SW480 (cell line): ENCODE data around the gene MACO1.

Source experiments
- DNase-seq: peaks from one replicate; pipeline ENCODE4 v3.0.0-alpha.2; 2016; ENCODE audit warnings: low spot score

Gene MACO1

DNA sequence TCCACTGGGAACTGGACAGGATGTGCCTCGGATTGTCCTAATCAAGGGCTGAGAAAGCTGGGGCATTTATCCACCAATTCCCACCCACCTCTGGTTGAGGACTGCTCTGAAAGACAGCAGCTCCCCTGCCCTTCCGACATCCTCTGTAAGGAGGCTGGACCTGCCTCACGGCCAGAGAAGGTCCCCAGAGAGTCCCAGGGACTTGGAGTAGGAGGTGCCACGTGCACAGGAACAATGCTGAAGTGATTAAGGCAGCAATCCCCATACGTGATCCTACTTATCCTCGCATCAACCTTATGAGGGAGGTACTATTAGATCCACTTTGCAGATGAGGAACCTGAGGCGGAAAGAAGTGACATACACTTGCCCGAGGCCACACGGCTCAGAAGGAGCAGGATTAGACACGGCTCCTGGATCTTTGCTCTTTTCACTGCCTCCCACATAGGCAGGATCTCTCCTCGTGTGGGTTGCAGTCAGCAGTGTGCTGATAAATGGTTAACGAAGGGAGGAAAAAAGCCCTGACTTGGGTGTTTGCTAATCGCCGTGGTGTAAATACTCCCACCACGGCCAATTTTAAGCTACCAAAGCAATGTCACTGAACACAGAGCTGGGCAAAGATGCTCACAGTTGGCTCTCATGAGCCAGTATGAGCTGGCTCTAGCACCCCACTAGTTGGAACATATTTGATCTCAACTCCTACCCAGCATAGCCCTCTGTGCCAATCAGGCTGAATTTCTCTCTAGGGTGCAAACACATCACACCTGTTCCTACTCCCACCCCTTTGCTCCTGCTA, 94.1 kb downstream of the MACO1 start:
- no peak for DNase-seq

DNA sequence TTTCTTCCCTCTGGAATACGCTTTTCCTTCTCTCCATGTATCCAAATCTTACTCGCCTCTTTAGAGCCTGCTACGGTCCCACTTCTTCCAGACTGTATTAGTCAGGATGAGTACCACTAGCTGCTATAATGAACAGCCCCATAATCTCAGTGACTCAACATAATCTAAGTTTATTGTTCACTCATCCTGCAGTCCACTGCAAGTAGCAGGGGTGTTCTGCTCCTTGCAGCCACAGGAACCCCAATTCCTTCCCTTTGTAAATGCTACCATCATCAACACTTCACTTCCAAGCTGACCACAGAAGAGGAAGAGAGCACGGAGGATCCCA, 94.6 kb downstream of the MACO1 start:
- DNase-seq = no peak

DNA sequence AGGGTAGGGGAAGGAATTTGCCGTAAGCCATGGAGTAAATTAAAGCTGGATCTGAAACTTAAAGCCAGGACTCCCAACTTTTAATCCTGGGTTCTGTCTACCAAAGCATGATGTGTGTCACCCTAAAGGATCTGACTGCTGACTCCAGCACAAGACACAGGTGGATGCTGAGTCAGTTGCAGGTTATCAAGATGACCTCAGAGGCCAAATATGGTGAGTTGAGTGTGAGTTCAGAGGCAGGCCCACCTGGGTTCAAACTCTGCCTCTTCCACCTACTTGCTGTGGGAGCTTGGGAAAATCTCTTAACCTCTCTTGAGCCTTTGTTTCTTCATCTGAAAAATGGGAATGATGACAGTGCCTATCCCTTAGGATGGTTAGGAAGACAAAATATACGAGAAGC, 96.1 kb downstream of the MACO1 start:
- DNase-seq = no peak

DNA sequence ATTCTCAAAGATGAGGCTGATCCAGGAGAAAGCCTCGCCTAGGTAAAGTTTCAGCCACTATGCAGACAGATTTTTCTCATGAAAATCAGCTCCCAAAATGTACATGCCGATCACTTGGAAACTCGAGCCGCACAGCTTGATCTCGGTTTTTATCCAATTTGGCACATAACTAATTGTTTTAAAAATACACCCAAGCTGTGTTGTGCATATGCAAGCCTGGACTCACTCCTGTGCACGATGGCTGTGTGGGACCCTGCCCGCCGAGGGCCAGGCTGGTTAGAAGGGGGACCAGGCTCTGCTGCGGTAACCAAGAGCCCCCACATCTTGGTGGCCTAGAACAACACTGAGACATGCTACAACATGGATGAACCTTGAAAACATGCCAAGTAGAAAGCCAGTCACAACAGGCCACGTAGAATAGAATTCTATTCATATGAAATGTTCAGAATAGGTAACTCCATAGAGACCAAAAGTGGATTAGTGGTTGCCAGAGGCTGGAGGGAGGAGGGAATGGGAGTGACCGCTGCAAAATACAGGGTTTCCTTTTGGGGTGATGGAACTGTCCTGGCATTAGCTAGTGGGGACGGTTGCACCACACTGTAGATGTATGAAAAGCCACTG, 96.6 kb downstream of the MACO1 start:
- DNase-seq = no peak

DNA sequence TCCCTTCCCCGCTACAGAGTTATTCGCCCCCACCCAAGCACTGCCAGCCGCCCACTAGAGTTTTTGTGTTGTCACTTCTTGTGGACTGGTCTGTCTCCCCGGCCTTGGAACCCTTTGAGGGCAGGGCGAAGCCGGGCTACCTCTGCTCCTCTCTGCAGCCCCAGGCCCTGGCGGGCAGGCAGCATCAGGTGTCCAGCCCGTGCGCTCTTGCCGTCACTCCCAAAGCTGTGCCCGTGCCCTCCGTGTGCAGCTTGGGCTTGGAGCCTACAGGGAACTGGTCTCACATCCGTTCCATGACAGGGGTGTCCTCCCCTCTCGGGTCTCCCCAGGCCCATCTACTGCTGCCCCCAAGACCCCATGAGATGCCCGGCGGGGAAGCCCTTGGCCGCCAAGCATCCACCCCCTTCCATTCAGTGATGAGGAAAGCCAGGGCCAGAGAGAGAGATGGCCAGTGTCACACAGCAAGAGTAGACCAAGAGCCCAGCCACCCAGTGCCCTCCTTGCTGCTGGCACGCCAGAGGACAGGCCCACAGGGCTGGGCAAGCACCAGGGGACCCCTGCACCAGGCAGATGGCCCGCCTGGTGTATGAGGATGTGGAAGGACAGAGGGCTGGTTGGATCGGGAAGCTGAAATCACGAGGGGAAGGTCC, 97.4 kb downstream of the MACO1 start:
- DNase-seq = no peak

DNA sequence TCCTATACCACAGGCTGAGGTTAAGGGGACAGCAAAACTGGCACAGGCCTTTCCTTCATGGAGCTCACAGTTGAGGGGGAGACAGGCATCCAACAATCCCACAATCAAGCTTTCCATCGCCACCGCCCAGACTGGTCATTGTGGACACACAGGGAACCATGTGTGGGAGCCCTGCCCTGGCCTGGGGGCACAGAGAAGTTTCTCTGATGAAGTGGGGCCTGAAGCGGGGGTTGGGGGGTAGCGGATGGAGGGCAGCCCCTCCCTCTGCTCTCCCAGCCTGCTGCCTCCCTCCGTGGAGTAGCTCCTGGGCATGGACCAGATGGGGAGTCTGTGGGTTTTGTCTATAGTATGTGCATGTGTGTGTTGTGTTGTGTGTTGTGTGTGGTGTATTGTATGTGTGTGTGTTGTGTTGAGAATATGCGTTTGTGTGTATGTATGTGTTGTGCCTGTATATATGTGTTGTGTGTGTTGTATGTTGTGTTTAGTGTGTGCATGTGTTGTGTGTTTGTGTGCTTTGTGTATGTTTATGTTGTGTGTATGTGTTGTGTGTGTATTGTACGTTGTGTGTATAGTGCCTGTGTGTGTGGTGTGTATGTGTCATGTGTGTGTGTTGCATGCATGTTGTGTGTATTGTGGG, 98.3 kb downstream of the MACO1 start:
- no peak for DNase-seq

DNA sequence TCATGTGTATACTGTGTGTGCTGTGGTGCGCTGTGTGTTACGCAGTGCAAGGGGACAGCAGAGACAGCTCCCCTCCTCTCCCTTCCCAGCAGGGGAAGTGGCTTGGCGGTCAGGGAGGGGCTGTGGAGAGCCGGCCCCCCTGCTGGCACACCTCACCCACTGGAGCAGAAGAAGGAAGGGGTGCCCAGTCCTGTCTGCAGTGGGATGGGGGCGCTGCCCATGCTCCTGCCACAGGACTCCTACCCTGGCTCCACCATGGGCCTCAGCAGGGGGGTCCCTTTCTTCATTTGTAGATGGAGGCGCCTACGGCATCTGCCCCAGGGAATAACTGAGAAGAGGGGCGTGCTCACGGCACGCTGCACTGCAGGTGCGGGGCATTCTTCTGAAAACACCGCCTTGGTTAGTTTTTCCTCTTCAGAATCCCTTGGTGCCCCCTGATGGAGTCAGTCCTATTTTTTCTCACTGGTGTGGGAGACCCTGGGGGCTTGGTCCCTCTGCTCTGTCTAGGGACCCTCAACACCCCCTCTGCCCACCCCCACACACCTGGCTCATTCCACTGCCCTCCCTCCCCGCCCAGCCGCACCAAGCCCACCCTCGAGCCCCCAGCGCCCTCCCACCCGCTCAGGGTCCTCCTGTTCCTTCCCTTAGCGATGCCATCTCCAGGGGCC, 99.0 kb downstream of the MACO1 start:
- no peak for DNase-seq

DNA sequence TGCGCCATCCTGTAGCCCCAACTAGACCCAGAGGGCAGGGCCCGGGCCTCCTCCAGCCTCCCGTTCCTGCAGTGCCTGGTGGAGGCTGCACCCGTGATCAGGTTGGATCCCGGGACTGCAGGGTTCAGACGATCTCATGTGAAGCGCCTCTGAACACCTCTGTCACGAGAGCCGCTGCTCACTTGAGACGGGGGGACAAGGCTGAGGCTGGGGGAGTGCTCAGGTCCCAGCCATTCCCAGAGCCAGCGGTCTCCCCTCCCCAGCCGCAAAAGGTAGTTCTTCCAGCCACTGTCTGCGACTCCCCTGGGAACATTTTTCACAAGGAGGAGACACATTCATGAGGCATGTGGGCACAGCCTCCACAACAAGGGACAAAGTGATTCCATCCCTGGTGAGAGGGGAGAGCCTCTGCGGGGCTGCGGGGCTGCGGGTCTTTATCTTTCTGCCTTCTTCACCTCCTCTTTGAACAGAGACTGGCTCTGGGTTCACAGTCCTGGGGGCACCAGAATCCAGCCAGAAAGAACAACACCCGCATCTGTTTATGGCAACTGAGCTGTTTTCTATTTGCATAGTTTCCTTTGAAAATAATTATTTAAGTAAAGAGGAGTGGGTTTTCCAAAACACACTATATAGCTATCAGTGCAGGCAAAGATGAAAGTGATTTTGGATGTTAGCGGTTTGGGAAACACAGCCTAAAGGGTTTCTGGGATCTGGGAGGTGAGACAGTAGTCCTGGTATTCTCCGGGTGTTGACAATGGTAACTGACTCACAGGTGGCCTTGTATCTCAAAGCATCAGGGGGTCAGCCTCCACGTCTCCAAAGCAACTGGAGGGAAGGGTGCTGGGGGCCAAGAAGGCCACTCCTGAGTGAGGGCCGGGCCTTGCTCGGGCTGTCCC, 99.7 kb downstream of the MACO1 start:
- DNase-seq = no peak

DNA sequence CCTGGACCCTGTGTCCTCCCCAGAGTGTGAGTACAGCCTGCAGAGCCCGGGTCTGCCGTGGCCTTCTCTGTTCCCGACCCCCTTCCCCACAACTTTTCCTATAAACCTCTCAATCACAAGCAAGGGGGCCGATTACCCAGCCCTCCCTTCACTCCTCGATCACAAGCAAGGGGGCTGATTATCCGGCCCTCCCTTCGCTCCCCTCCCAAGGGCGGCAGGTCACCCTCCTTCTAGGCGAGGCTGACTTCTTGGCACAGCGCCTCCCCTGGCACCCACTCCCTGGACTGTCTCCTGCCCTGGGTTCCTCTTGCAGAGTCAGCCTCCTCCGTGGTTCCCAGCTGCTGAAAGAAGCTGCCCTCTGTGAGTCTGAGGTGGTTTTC, 100.4 kb downstream of the MACO1 start:
- no peak for DNase-seq

DNA sequence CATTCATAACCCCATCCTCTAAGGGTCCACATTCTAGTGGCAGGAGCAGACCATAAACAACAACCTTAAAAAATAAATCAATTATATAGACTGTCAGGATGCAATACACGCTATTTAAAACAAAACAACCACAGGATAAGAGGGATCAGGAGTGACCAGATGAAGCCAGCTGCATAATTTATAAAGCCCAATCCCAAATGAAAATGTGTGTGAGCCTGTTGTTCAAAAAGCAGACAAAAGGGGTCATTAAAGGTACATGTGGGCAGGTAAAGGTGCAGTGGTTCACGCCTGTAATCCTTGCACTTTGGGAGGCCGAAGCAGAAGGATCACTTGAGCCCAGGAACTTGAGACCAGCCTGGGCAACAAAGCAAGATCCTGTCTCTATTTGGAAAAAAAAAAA, 102.3 kb downstream of the MACO1 start:
- DNase-seq = no peak

DNA sequence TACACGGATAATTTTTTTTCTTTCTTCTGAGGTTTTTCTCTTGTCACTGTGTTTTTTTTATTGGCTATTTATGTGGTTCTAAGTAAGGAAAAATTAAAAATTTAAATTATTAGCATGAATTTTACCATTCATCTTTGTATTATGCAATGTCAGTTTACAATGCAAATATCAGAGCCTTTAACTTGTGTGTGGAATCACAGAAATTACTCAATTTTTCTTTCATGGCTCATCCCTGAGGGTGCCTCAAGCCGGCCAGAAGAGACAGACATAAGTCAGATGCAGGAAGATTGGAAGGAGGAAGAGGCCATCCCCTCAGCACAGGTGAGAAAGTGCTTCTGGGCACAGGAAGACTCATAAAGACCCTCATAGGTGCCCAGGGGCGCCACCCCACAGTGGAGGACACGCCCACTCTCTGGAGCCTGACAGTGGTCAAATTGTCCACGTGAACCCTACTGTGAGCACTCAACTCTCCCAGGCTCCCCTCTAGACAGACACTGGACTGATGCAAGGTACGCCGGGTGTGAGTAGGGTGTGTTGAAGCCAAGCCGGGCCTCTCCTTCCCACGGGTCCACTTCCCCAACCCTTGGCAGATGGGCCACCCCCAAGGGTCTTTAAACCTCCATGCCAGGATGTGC, 103.2 kb downstream of the MACO1 start:
- no peak for DNase-seq

DNA sequence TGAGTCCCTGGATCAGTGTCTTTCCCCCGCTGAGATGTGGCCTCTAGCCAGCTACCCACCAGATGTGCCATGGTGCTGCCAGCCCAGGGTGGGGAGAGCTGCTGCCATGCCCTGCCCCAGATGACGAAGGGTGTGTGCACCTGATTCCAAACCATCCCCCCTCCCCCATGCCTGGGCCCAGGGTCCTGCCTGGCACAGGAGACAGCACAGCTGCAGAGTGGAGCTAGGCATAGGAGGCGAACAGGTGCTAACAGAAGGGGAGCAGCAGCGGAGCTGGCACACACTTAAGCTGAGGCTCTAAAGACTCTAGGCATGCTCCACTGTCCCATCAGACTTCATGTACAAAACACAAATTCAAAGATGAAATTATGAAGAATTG, 103.7 kb downstream of the MACO1 start:
- DNase-seq = no peak

DNA sequence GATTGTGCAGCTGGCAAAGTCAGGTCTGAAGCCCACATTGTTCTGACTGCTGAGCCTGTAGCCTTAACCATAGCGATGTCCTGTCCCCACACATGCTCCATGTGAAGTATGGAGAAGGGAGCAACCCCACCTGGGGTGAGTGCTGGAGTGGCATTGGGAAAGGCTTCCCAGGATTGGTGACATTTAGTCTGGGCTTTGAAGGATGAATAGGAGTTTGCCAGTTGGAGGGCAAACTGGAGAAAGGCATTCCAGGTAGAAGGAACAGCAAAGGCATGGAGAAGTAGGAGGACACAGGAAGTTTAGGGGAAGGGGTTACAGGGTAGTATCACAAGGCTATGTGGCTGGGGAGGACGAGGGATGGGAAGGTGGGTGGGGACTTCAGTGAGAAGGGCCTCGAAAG, 105.4 kb downstream of the MACO1 start:
- DNase-seq = no peak

DNA sequence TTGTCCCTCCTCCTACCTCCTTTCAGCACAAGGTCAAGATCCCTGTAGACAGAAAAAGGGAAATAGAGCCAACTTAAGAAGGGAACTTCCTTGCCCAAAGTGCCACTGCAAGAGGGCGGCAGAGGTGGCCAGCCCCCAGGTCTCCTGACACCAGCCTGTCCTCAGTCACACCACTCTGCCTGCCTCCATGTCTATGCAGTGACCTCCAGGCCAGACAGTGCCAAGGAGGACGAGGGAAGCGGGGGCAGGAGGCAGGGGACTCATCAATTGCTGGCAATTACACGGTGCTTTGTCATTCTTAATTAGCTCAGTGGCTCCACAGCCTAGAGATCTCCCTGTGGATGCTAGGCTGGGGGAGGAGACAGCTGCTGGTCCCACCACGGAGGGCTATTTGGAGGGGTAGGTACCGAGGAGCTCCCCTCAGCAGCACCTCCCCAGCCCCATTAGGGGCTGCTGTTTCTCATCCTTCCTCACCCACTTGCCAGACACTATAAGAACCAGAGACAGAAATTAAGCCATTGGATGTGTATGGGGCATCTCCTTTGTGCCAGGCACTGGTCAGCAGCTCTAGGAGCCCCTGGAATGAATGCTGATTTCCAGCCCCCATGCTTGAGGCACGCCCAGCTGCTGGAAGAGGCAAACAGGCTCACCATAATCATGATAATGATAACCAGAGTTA, 106.6 kb downstream of the MACO1 start:
- DNase-seq = no peak

DNA sequence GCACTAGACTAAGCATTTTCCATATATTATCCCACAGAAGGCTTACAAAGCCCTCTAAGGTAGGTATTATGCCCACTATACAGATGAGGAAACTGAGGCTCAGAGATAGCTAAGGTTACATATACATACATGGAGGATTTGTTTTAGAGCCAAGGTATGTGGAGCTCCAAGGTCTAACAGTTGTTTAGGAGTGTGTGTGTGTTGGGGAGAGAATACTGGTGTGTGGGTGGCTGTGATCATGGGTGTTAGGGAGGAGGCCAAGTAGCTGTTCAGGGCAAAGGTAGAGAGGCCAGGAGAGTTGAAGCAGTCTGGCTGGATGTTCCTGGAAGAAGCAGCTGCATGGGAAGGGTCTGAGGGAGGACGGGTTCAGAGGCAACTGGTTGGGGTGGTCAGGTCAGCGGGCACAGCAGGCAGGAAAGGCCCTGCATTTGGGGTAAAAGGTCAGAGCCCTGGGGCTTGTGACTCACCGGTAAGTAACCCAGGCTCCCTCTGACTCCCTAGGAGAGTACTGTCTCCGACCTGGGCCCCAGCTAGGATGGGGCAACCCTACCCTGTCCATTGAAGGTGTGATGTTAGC, 107.6 kb downstream of the MACO1 start:
- DNase-seq = no peak

DNA sequence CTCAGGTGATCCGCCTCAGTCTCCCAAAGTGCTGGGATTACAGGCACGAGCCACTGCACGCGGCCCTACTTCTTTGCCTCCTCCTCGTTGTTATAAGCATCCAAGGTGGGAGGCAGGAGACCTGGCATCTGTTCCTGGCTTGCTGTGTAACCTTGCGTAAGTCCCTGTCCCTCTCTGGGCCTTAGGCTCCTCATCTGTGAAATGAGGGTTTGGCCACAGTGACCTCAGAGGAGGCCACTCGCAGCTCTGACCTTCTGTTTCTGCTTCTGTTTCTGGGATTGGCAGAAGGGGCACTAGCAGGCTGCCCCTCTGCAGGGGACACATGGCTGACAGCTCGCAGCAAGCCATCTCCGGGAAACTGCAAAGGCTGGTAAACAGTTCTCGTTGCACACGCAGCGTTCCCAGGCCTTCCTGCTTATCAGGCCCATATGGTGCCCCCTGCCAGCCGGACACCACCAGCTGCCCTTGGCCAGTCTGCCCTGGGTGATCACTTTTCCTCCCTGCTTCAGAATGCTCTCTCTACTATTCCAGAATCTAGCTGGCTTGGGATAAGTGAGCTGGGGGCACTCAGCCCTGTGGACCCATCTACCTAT, 110.1 kb downstream of the MACO1 start:
- no peak for DNase-seq

DNA sequence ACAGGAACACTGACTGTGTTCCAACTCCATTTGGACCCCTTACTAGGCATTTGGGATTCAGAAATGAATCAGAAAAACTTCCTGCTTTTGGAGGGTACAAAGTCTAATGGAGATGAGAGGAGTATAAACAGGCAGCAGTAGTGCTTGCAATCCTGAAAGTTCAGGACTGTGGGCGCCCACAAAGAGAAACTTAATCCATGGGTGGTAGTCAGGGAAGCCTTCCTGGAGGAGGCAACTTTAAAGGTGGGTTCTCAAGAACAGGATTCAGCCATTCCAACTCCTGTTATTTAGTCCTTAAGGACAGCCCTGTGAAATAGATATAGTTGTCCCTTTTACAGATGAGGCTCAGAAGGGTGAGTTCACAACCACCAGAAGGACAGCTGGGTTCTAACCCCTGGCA, 110.7 kb downstream of the MACO1 start:
- DNase-seq = no peak

DNA sequence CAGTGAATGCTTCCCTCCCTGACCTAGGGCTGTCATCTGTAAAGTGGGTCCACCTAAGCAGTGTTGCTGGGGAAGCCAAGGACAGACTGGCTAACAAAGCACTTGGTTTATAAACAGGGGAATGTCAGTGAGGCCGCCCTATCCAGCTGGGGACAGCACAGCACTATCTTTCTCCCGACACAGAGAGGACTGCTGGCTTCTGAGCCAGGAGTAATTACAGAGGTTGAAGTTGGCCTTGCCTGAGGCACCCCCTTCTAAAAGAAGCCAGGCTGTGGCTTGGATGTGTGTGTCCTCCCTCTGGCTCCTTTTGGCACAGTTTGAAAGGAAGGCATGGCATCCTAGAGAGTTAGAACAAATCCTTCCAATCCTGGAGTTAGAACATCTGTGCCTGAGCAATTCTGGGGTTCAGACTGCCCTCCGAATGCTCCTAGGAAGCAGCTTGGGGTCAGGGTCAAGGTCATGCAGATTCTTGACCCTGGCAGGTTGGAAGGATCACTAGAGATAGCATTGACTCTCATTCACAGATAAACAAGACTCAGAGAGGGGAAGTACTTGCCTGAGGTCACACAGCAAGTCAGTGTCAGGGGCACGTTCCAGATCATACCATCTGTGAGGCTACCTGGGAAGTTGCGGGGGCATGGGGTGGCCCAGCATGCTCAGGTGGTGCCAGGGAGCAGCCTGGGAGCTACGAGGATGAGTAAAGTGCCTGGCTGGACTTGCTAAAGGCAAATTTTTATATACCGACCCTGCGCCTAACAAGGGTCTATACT, 111.4 kb downstream of the MACO1 start:
- DNase-seq = no peak

DNA sequence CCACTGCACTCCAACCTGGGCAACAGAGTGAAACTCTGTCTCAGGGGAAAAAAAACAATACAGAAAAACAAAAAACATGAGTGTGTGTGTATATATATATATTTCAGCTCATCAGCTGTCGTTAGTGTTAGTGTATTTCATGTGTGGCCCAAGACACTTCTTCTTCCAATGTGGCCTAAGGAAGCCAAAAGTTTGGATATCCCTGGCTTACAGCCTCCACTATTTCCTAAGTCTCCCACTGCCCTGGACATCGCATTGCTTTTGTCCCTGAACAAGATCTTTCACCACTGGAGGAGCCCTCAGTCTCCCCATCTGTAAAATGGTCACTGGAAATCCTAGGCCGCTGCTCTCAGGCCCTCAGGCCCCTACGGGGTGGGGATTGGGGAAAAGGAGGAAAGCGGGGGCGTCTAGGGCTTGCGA, 112.3 kb downstream of the MACO1 start:
- DNase-seq = no peak
